Measurements from ENCODE around the gene PDLIM7.

GRCh38 chr5:177444106-177445051 lies 53.0 kb downstream of the PDLIM7 start:
- TF ChIP-seq EZH2 (optimal IDR thresholded peaks at IDR 0.05; ENCODE audit: low read depth, low read length), result no peak
- no peak for TF ChIP-seq CTCF (IDR thresholded peaks at IDR 0.05; ENCODE audit: low read length)
- no peak for TF ChIP-seq EZH2phosphoT487 (IDR thresholded peaks at IDR 0.05; ENCODE audit: low read length)

Measured in MM.1S (cell line).